Measurements from ENCODE around the gene EDEM1.

Gene EDEM1

GRCh38 chr3:5201536-5201935, 14.0 kb downstream of the EDEM1 start:
- no peak for DNase-seq

- no peak for DNase-seq
These were observed 14.7 kb downstream of the EDEM1 start for GRCh38 chr3:5202222-5202621.

- DNase-seq, result no peak
These were observed 17.8 kb downstream of the EDEM1 start for GRCh38 chr3:5205165-5205941.

- no peak for DNase-seq
These were observed 23.4 kb downstream of the EDEM1 start for GRCh38 chr3:5210926-5211325.

GRCh38 chr3:5212628-5213573, 25.4 kb downstream of the EDEM1 start:
- DNase-seq, result no peak

- DNase-seq, result no peak
These were observed 26.1 kb downstream of the EDEM1 start for GRCh38 chr3:5213574-5213966.

GRCh38 chr3:5214352-5214751, 26.8 kb downstream of the EDEM1 start:
- DNase-seq, result no peak

GRCh38 chr3:5217824-5218595, 30.5 kb downstream of the EDEM1 start:
- no peak for DNase-seq

GRCh38 chr3:5218815-5219214, 31.3 kb downstream of the EDEM1 start:
- DNase-seq, result no peak

- no peak for DNase-seq
These were observed 31.7 kb downstream of the EDEM1 start for GRCh38 chr3:5219216-5219615.

GRCh38 chr3:5220193-5220592, 32.7 kb downstream of the EDEM1 start:
- DNase-seq, result no peak

GRCh38 chr3:5220667-5221431, 33.3 kb downstream of the EDEM1 start:
- no peak for DNase-seq

- DNase-seq, result no peak
These were observed 34.2 kb downstream of the EDEM1 start for GRCh38 chr3:5221701-5222100.

GRCh38 chr3:5222283-5223005, 34.9 kb downstream of the EDEM1 start:
- DNase-seq, result no peak

GRCh38 chr3:5226783-5227182, 39.3 kb downstream of the EDEM1 start:
- DNase-seq, result no peak

GRCh38 chr3:5227812-5228211, 40.3 kb downstream of the EDEM1 start:
- no peak for DNase-seq

GRCh38 chr3:5229414-5229813, 41.9 kb downstream of the EDEM1 start:
- DNase-seq, result no peak

GRCh38 chr3:5231074-5231473, 43.6 kb downstream of the EDEM1 start:
- no peak for DNase-seq

GRCh38 chr3:5231487-5231886, 44.0 kb downstream of the EDEM1 start:
- DNase-seq, result no peak

- no peak for DNase-seq
These were observed 45.1 kb downstream of the EDEM1 start for GRCh38 chr3:5232570-5232969.

- no peak for DNase-seq
These were observed 45.5 kb downstream of the EDEM1 start for GRCh38 chr3:5233026-5233425.

- no peak for DNase-seq
These were observed 48.1 kb downstream of the EDEM1 start for GRCh38 chr3:5235655-5236054.

All from NK-92 treated with Interleukin-12 subunit alpha and Interleukin-12 subunit beta, amount 100 ng/mL, for 24 hours (cell line).